Activated CD8-positive, alpha-beta T cell treated with anti-CD3 and anti-CD28 coated beads, Interleukin-2, amount 10 ng/mL, durations not matched to agents 7 days and 5 days (primary cell): Measurements from ENCODE around the gene OR13A1. TPM values are rescaled to one million over a fixed set of nuclear protein-coding genes. Genes with fewer than 3 reads are reported as not detected.
"Not testable (repeated sequence)": the region's sequence is repeated elsewhere in the genome, so short reads cannot be mapped to it uniquely, and the experiment has no call there.

Experiments used
- ATAC-seq: fragments of 150-1000 bp; cut with Tn5 transposase; one replicate; pipeline ENCODE4 v1.10.0; 2021; ENCODE audit warnings: moderate library complexity
- CTCF ChIA-PET: fragments of 350-600 bp; sonication (Branson Sonifier 250); formaldehyde crosslinking; loops from one replicate; lab custom pipeline; 2021; ENCODE audit warnings: antibody characterized with exemption; lab: Charles Lee
- POLR2A ChIA-PET: fragments of 350-600 bp; sonication (Branson Sonifier 250); formaldehyde crosslinking; loops from one replicate; lab custom pipeline; 2021; ENCODE audit warnings: antibody characterized with exemption; lab: Charles Lee
- DNase-seq: peaks from one replicate; pipeline ENCODE4 v3.0.0-alpha.2; 2020
- H3K27ac Mint-ChIP-seq: one replicate; pipeline ENCODE4 v1.8.0; 2021; ENCODE audit warnings: mild to moderate bottlenecking, mixed read lengths
- H3K27me3 Mint-ChIP-seq: one replicate; pipeline ENCODE4 v1.8.0; 2021; ENCODE audit warnings: low read depth, mixed read lengths
- H3K36me3 Mint-ChIP-seq: one replicate; pipeline ENCODE4 v1.8.0; 2021; ENCODE audit warnings: low read depth, mixed read lengths
- H3K4me1 Mint-ChIP-seq: one replicate; pipeline ENCODE4 v1.8.0; 2021; ENCODE audit warnings: low read depth, mixed read lengths
- H3K4me3 Mint-ChIP-seq: one replicate; pipeline ENCODE4 v1.8.0; 2021; ENCODE audit warnings: mild to moderate bottlenecking, mixed read lengths
- H3K9me3 Mint-ChIP-seq: one replicate; pipeline ENCODE4 v1.8.0; 2022; ENCODE audit warnings: mixed read lengths; ENCODE audit not compliant: insufficient read depth
- total RNA-seq, 2 experiments: library from RNA; stranded (reverse); gene quantifications; one replicate each; pipeline ENCODE4 v1.2.3, GENCODE V29; 2021

OR13A1 gene
- total RNA-seq, result not detected

DNA sequence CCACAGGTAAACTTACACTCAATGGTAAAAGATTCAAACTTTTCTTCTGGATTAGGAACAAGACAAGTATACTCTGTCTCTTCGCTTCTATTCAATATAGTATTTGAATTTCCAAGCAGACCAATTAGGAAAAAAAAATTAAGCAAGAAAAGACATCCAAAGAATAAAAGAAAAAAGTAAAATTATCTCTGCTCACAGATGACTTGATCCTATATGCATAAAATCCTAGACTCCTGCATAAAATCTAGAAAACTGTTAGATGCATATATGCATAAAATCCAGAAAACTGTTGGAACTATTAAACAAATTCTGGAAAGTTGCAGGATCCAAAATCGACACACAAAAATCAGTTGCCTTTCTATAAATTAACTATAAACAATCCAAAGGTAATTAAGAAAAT lies at the start of gene OR13A1:
TSS of gene OR13A1 (minus strand) at position 101 of the 400 bp plus-strand sequence. CDS start 11,186 bp downstream, outside the sequence.
- no peak for ATAC-seq
- CTCF ChIA-PET, result no interaction called here
- peaks cover 20% of the 10 kb centered on the region for H3K9me3 Mint-ChIP-seq
- H3K36me3 Mint-ChIP-seq, result peaks cover 4% of the 10 kb centered on the region
- H3K4me3 Mint-ChIP-seq, result no peak within 1 kb of the TSS
- no peak within 1 kb of the TSS for H3K27ac Mint-ChIP-seq
- no peak for DNase-seq
- H3K27me3 Mint-ChIP-seq, result peaks cover 18% of the 10 kb centered on the region
- no peaks in the 10 kb centered on the region for H3K4me1 Mint-ChIP-seq
- POLR2A ChIA-PET, result no interaction called here

GRCh38 chr10:45361983-45362799 lies 46.8 kb upstream of the OR13A1 start:
- H3K27me3 Mint-ChIP-seq, result peaks cover 37% of the 10 kb centered on the region
- POLR2A ChIA-PET, ATAC-seq, H3K9me3 Mint-ChIP-seq, H3K4me3 Mint-ChIP-seq, H3K36me3 Mint-ChIP-seq, H3K27ac Mint-ChIP-seq, CTCF ChIA-PET, H3K4me1 Mint-ChIP-seq: not testable (repeated sequence)
- peak; percentile 46 for DNase-seq

- ATAC-seq, H3K36me3 Mint-ChIP-seq, CTCF ChIA-PET, H3K9me3 Mint-ChIP-seq, H3K27ac Mint-ChIP-seq, DNase-seq, H3K4me1 Mint-ChIP-seq, H3K4me3 Mint-ChIP-seq: not testable (repeated sequence)
- POLR2A ChIA-PET, result interaction anchor here (0.6 kb wide), 1 partner anchor 88 kb away, joined by 3 read pairs; no protein-coding TSS in a partner anchor
- H3K27me3 Mint-ChIP-seq, result peaks cover 35% of the 10 kb centered on the region
Observed at GRCh38 chr10:45358961-45359360, 43.6 kb upstream of the OR13A1 start.

DNA sequence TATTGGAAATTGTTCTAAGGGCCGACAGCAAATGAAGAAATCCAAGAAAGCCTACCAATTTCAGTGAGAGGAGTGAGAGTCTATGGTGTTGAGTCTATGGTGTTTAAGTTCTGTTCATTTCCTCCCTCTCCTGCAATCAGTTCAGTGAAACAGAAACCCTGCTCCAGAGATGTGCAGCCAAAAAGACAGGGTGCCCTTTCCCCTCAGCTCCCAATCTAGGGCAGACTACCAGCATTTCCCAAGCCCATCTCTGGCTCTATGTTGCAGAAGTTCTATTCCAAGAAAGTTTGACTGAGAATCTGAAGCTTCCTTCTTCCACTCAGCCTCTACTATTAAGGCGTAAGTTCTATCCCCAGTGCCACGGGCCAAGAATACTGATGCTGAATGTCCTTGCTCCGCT lies 40.1 kb upstream of the OR13A1 start:
- Mint-ChIP-seq H3K36me3 (no peaks in the 10 kb centered on the region), H3K9me3 (no peaks in the 10 kb centered on the region), H3K4me1 (peaks cover 6% of the 10 kb centered on the region), H3K27ac (no peak overlapping the region), H3K4me3 (no peak overlapping the region), H3K27me3 (peaks cover 18% of the 10 kb centered on the region)
- ATAC-seq, result no peak
- DNase-seq, result no peak
- ChIA-PET CTCF (no interaction called here), POLR2A (no interaction called here)

DNA sequence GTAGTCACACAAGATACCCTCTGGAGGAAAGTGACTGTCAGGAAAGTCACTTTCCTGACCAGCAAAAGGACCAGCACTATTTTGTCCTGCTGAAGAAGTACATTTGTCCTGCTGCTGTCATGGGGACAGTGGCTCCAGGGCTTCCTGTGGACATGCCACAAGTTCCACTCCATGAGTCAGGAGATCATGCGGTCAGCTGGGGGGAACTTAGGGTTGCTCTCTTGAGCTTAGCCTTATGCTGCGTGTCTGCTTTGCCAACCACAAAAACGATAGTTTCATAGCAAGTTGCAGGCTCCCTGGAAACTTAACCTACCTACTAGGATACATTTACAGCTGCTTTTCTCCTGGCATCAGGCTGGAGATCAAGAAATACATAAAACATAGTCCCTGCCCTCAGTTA lies 38.9 kb upstream of the OR13A1 start:
- no peaks in the 10 kb centered on the region for H3K36me3 Mint-ChIP-seq
- CTCF ChIA-PET, result no interaction called here
- no peak for ATAC-seq
- no peak overlapping the region for H3K4me3 Mint-ChIP-seq
- peaks cover 11% of the 10 kb centered on the region for H3K27me3 Mint-ChIP-seq
- no peaks in the 10 kb centered on the region for H3K9me3 Mint-ChIP-seq
- no peak overlapping the region for H3K27ac Mint-ChIP-seq
- peaks cover 6% of the 10 kb centered on the region for H3K4me1 Mint-ChIP-seq
- POLR2A ChIA-PET, result no interaction called here
- DNase-seq, result no peak

- ChIA-PET POLR2A (no interaction called here), CTCF (no interaction called here)
- no peak for DNase-seq
- H3K9me3 Mint-ChIP-seq, result no peaks in the 10 kb centered on the region
- no peak overlapping the region for H3K4me3 Mint-ChIP-seq
- H3K4me1 Mint-ChIP-seq, result peaks cover 6% of the 10 kb centered on the region
- no peak overlapping the region for H3K27ac Mint-ChIP-seq
- H3K36me3 Mint-ChIP-seq, result peaks cover 3% of the 10 kb centered on the region
- no peak for ATAC-seq
- peaks cover 11% of the 10 kb centered on the region for H3K27me3 Mint-ChIP-seq
Observed at GRCh38 chr10:45353186-45353585, 37.8 kb upstream of the OR13A1 start.

- DNase-seq, ATAC-seq, H3K27ac Mint-ChIP-seq, H3K4me1 Mint-ChIP-seq, CTCF ChIA-PET, H3K9me3 Mint-ChIP-seq, POLR2A ChIA-PET, H3K36me3 Mint-ChIP-seq, H3K4me3 Mint-ChIP-seq: not testable (repeated sequence)
- H3K27me3 Mint-ChIP-seq, result peaks cover 12% of the 10 kb centered on the region
Observed at GRCh38 chr10:45348196-45348765, 32.9 kb upstream of the OR13A1 start.

GRCh38 chr10:45347464-45347863 lies 32.1 kb upstream of the OR13A1 start:
- POLR2A ChIA-PET, ATAC-seq, H3K9me3 Mint-ChIP-seq, DNase-seq, CTCF ChIA-PET, H3K4me3 Mint-ChIP-seq, H3K36me3 Mint-ChIP-seq, H3K27ac Mint-ChIP-seq, H3K4me1 Mint-ChIP-seq: not testable (repeated sequence)
- H3K27me3 Mint-ChIP-seq, result peaks cover 13% of the 10 kb centered on the region

GRCh38 chr10:45346652-45347335 lies 31.4 kb upstream of the OR13A1 start:
- ATAC-seq, H3K27ac Mint-ChIP-seq, POLR2A ChIA-PET, CTCF ChIA-PET, H3K9me3 Mint-ChIP-seq, H3K4me3 Mint-ChIP-seq, DNase-seq, H3K4me1 Mint-ChIP-seq, H3K36me3 Mint-ChIP-seq: not testable (repeated sequence)
- H3K27me3 Mint-ChIP-seq, result peaks cover 13% of the 10 kb centered on the region

DNA sequence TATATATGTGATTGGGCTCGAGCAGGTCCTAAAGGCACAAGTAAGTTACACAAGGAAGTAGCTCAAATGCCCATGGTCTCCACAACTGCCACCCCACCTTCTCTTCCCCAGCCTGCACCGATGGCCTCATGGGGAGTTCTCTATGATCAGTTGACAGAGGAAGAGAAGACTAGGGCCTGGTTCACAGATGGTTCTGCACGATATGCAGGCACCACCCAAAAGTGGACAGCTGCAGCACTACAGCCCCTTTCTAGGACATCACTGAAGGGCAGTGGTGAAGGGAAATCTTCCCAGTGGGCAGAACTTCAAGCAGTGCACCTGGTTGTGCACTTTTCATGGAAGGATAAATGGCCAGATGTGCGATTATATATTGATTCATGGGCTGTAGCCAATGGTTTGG lies 25.0 kb upstream of the OR13A1 start:
- H3K27me3 Mint-ChIP-seq, result peaks cover 16% of the 10 kb centered on the region
- ATAC-seq, H3K4me3 Mint-ChIP-seq, H3K36me3 Mint-ChIP-seq, CTCF ChIA-PET, H3K9me3 Mint-ChIP-seq, DNase-seq, H3K4me1 Mint-ChIP-seq, POLR2A ChIA-PET, H3K27ac Mint-ChIP-seq: not testable (repeated sequence)

DNA sequence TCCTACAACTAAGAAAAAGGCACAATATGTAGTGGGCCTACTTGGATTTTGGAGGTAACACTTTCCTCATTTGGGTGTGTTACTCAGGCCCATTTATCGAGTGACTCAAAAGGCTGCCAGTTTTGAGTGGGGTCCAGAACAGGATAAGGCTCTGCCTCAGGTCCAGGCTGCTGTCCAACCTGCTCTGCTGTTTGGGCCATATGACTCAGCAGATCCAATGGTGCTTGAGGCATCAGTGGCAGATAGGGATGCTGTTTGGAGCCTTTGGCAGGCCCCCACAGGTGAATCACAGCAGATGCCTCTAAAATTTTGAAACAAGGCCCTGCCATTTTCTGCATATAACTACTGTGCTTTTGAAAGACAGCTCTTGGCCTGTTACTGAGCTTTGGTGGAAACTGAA lies 24.5 kb upstream of the OR13A1 start:
- Mint-ChIP-seq H3K4me1 (no peaks in the 10 kb centered on the region), H3K4me3 (no peak overlapping the region), H3K9me3 (no peaks in the 10 kb centered on the region), H3K27ac (no peak overlapping the region), H3K36me3 (no peaks in the 10 kb centered on the region), H3K27me3 (peaks cover 16% of the 10 kb centered on the region)
- ATAC-seq, result no peak
- no peak for DNase-seq
- ChIA-PET CTCF (no interaction called here), POLR2A (no interaction called here)

DNA sequence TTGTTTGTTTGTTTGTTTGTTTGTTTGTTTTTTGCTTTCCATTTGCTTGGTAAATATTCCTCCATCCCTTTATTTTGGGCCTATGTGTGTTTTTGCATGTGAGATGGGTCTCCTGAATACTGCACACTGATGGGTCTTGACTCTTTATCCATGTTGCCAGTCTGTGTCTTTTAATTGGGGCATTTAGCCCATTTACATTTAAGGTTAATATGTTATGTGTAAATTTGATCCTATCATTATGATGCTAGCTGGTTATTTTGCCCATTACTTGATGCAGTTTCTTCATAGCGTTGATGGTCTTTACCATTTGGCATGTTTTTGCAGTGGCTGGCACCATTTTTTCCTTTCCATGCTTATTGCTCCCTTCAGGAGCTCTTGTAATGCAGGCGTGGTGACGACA lies 16.4 kb upstream of the OR13A1 start:
- POLR2A ChIA-PET, H3K36me3 Mint-ChIP-seq, H3K27ac Mint-ChIP-seq: not testable (repeated sequence)

More for the DNA sequence above, 16.4 kb upstream of the OR13A1 start:
- H3K9me3 Mint-ChIP-seq, CTCF ChIA-PET, DNase-seq, ATAC-seq, H3K4me1 Mint-ChIP-seq, H3K4me3 Mint-ChIP-seq: not testable (repeated sequence)
- peaks cover 44% of the 10 kb centered on the region for H3K27me3 Mint-ChIP-seq
